WTC11 (cell line): ENCODE results near the gene BLTP1. TPM values are rescaled to one million over a fixed set of nuclear protein-coding genes. Genes with fewer than 3 reads are reported as not detected.

Experiments
- ATAC-seq: fragments of 200-7000 bp; cut with Tn5 transposase; 2 replicates; pipeline ENCODE4 v1.10.0; 2021; ENCODE audit warnings: mild to moderate bottlenecking, moderate library complexity
- CTCF ChIA-PET: fragments of 300-600 bp; sonication (Branson Sonifier 250); formaldehyde crosslinking; loops from one replicate; lab custom pipeline; 2021; ENCODE audit warnings: antibody characterized with exemption; lab: Charles Lee
- POLR2A ChIA-PET: fragments of 350-600 bp; sonication (Branson Sonifier 250); formaldehyde crosslinking; loops from one replicate; lab custom pipeline; 2021; ENCODE audit warnings: antibody characterized with exemption; lab: Charles Lee
- DNase-seq: peaks from one replicate; pipeline ENCODE4 v3.0.0; 2021; ENCODE audit warnings: low spot score
- H3K27ac Mint-ChIP-seq: 2 replicates; pipeline ENCODE4 v1.8.0; 2021; ENCODE audit warnings: mixed read lengths
- H3K27me3 Mint-ChIP-seq: 2 replicates; pipeline ENCODE4 v1.8.0; 2021; ENCODE audit warnings: low read depth, mild to moderate bottlenecking, moderate library complexity, mixed read lengths
- H3K36me3 Mint-ChIP-seq: 2 replicates; pipeline ENCODE4 v1.8.0; 2021; ENCODE audit warnings: mixed read lengths
- H3K4me1 Mint-ChIP-seq: 2 replicates; pipeline ENCODE4 v1.8.0; 2022; ENCODE audit warnings: mixed read lengths
- H3K4me3 Mint-ChIP-seq: 2 replicates; pipeline ENCODE4 v1.8.0; 2021; ENCODE audit warnings: mild to moderate bottlenecking, moderate library complexity, mixed read lengths
- H3K9me3 Mint-ChIP-seq: 2 replicates; pipeline ENCODE4 v1.8.0; 2021; ENCODE audit warnings: mixed read lengths
- AR ChIP-seq: fragments of 250-450 bp; sonication (Bioruptor Pico); IDR thresholded peaks from 2 replicates; pipeline ENCODE4 v1.9.0; 2021; ENCODE audit warnings: mild to moderate bottlenecking
- ELF4 ChIP-seq: sonication (generic); formaldehyde crosslinking; IDR thresholded peaks from 2 replicates; pipeline ENCODE4 v1.8.1; 2022; ENCODE audit warnings: low read depth, mild to moderate bottlenecking, moderate library complexity, missing genetic modification reagents
- FOXK1 ChIP-seq: sonication (generic); formaldehyde crosslinking; IDR thresholded peaks from 2 replicates; pipeline ENCODE4 v1.8.0; 2022; ENCODE audit warnings: mild to moderate bottlenecking, moderate library complexity, missing genetic modification reagents
- MXD4 ChIP-seq: fragments of 250-450 bp; sonication (Bioruptor Pico); IDR thresholded peaks from 2 replicates; pipeline ENCODE4 v1.8.0; 2021; ENCODE audit warnings: mild to moderate bottlenecking, moderate library complexity, borderline replicate concordance
- NFYB ChIP-seq: sonication (generic); formaldehyde crosslinking; conservative IDR thresholded peaks from 2 replicates; pipeline ENCODE4 v1.8.0; 2022; ENCODE audit warnings: low read depth, missing genetic modification reagents
- SMAD3 ChIP-seq: sonication (generic); formaldehyde crosslinking; IDR thresholded peaks from 2 replicates; pipeline ENCODE4 v1.8.0; 2022; ENCODE audit warnings: missing genetic modification reagents, mild to moderate bottlenecking, borderline replicate concordance
- SMAD4 ChIP-seq: sonication (generic); formaldehyde crosslinking; IDR thresholded peaks from 2 replicates; pipeline ENCODE4 v1.8.0; 2022; ENCODE audit warnings: mild to moderate bottlenecking, missing genetic modification reagents
- STAT6 ChIP-seq: sonication (generic); formaldehyde crosslinking; conservative IDR thresholded peaks from 2 replicates; pipeline ENCODE4 v1.8.1; 2023; ENCODE audit warnings: mild to moderate bottlenecking, low read depth, missing genetic modification reagents, moderate library complexity
- TCF7 ChIP-seq: sonication (generic); formaldehyde crosslinking; IDR thresholded peaks from 2 replicates; pipeline ENCODE4 v1.8.0; 2022; ENCODE audit warnings: mild to moderate bottlenecking, low read depth, missing genetic modification reagents, moderate library complexity
- ZBTB43 ChIP-seq: sonication (generic); formaldehyde crosslinking; IDR thresholded peaks from 2 replicates; pipeline ENCODE4 v1.8.1; 2023; ENCODE audit warnings: mild to moderate bottlenecking, missing genetic modification reagents
- ZNF121 ChIP-seq: sonication (generic); formaldehyde crosslinking; IDR thresholded peaks from 2 replicates; pipeline ENCODE4 v1.8.0; 2023; ENCODE audit warnings: missing genetic modification reagents
- ZNF219 ChIP-seq: sonication (generic); formaldehyde crosslinking; IDR thresholded peaks from 2 replicates; pipeline ENCODE4 v1.8.0; 2023; ENCODE audit warnings: missing genetic modification reagents, mild to moderate bottlenecking, borderline replicate concordance
- ZNF425 ChIP-seq: fragments of 250-450 bp; sonication (Bioruptor Pico); conservative IDR thresholded peaks from 2 replicates; pipeline ENCODE4 v1.9.0; 2021; ENCODE audit warnings: mild to moderate bottlenecking
- total RNA-seq: library from RNA; stranded (reverse); gene quantifications from 3 replicates; pipeline ENCODE4 v1.2.3, GENCODE V29; 2021
- TF ChIP-seq, protein P1 (sequence below): sonication (generic); formaldehyde crosslinking; conservative IDR thresholded peaks from 2 replicates; pipeline ENCODE4 v1.8.1; 2022; ENCODE audit warnings: mild to moderate bottlenecking, missing genetic modification reagents
- TF ChIP-seq, protein P2 (sequence below): sonication (generic); formaldehyde crosslinking; IDR thresholded peaks from 2 replicates; pipeline ENCODE4 v1.8.1; 2022; ENCODE audit warnings: low read depth, mild to moderate bottlenecking, moderate library complexity, missing genetic modification reagents, borderline replicate concordance

BLTP1 gene
- total RNA-seq, 1 experiment from 2014 or later: 32.1 TPM

- TF ChIP-seq ZNF425 (CRISPR knock-in tag): no peak
- no peak for TF ChIP-seq ELF4 (CRISPR knock-in tag)
- no peak for TF ChIP-seq MXD4 (CRISPR knock-in tag)
- no peak for TF ChIP-seq SMAD3 (CRISPR knock-in tag)
Observed at GRCh38 chr4:122121593-122121992, 30.5 kb upstream of the BLTP1 start (continued).

DNA sequence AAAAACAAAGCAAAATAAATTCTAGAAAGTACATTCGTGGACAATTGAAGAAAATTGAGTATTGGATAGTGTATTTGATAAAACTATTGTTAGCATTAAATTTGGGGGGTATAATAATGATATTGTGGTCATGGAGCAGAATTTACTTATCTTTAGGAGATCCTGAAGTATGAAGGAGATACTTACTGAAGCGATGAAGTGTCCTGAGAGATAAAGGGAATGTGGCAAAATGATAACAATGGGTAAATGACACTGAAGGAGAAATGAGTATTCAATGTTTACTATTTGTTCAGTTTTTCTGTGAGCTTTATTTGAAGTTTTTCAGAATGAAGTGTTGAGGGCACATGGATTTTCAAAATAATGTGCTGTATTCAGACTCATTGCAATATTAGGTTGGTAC is 30.0 kb upstream of the BLTP1 start:
- ATAC-seq: no peak
- Mint-ChIP-seq H3K27me3 (no peaks in the 10 kb centered on the region; the same call in 1 of the 2 replicates), H3K4me1 (no peaks in the 10 kb centered on the region), H3K36me3 (no peaks in the 10 kb centered on the region), H3K27ac (no peak overlapping the region), H3K9me3 (no peaks in the 10 kb centered on the region), H3K4me3 (no peak overlapping the region)
- DNase-seq: no peak
- no peak for TF ChIP-seq ELF4 (CRISPR knock-in tag)
- TF ChIP-seq, protein P1, sequence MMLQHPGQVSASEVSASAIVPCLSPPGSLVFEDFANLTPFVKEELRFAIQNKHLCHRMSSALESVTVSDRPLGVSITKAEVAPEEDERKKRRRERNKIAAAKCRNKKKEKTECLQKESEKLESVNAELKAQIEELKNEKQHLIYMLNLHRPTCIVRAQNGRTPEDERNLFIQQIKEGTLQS (CRISPR knock-in tag): no peak
- TF ChIP-seq ZBTB43 (CRISPR knock-in tag): no peak
- TF ChIP-seq NFYB: no peak
- no peak for TF ChIP-seq MXD4 (CRISPR knock-in tag)
- TF ChIP-seq FOXK1: no peak
- TF ChIP-seq, protein P2, sequence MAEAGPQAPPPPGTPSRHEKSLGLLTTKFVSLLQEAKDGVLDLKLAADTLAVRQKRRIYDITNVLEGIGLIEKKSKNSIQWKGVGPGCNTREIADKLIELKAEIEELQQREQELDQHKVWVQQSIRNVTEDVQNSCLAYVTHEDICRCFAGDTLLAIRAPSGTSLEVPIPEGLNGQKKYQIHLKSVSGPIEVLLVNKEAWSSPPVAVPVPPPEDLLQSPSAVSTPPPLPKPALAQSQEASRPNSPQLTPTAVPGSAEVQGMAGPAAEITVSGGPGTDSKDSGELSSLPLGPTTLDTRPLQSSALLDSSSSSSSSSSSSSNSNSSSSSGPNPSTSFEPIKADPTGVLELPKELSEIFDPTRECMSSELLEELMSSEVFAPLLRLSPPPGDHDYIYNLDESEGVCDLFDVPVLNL (CRISPR knock-in tag): no peak
- no peak for TF ChIP-seq STAT6 (CRISPR knock-in tag)
- TF ChIP-seq ZNF121 (CRISPR knock-in tag): no peak
- TF ChIP-seq ZNF219 (CRISPR knock-in tag): no peak
- TF ChIP-seq AR (CRISPR knock-in tag): no peak
- no peak for TF ChIP-seq TCF7
- no peak for TF ChIP-seq SMAD4 (CRISPR knock-in tag)
- CTCF ChIA-PET: no interaction called here
- POLR2A ChIA-PET: no interaction called here
